Measurements from ENCODE around the gene FRMD4A.
"Not testable (repeated sequence)": the region's sequence is repeated elsewhere in the genome, so short reads cannot be mapped to it uniquely, and the experiment has no call there.

FRMD4A gene

GRCh38 chr10:13844651-13845050 lies 486.1 kb downstream of the FRMD4A start:
- TF ChIP-seq POLR2AphosphoS5 (IDR thresholded peaks at IDR 0.05; ENCODE audit: low read depth, low read length) (no peak), TAF1 (IDR thresholded peaks at IDR 0.05; ENCODE audit: borderline replicate concordance, low read depth, low read length) (no peak), POLR2A (IDR thresholded peaks at IDR 0.05; ENCODE audit: low read depth, low read length) (no peak)
- FAIRE-seq: no peak

GRCh38 chr10:13842117-13842516 lies 488.6 kb downstream of the FRMD4A start:
- DNase-seq (ENCODE audit: insufficient read length) (no peak), FAIRE-seq (no peak)
- TF ChIP-seq POLR2AphosphoS5 (IDR thresholded peaks at IDR 0.05; ENCODE audit: low read depth, low read length) (no peak), TAF1 (IDR thresholded peaks at IDR 0.05; ENCODE audit: borderline replicate concordance, low read depth, low read length) (no peak), POLR2A (IDR thresholded peaks at IDR 0.05; ENCODE audit: low read depth, low read length) (no peak)

More at GRCh38 chr10:13844651-13845050, 486.1 kb downstream of the FRMD4A start:
- DNase-seq (ENCODE audit: insufficient read length): no peak

- FAIRE-seq: no peak
- no peak for DNase-seq (ENCODE audit: insufficient read length)
Measured at GRCh38 chr10:13840036-13840435, 490.7 kb downstream of the FRMD4A start.

GRCh38 chr10:13839430-13839990 lies 491.2 kb downstream of the FRMD4A start:
- TF ChIP-seq POLR2A (IDR thresholded peaks at IDR 0.05; ENCODE audit: low read depth, low read length): no peak
- TF ChIP-seq TAF1 (IDR thresholded peaks at IDR 0.05; ENCODE audit: borderline replicate concordance, low read depth, low read length): no peak
- TF ChIP-seq POLR2AphosphoS5 (IDR thresholded peaks at IDR 0.05; ENCODE audit: low read depth, low read length): no peak
- FAIRE-seq: no peak
- DNase-seq (ENCODE audit: insufficient read length): no peak

More at GRCh38 chr10:13840036-13840435, 490.7 kb downstream of the FRMD4A start:
- TF ChIP-seq POLR2A (IDR thresholded peaks at IDR 0.05; ENCODE audit: low read depth, low read length) (no peak), TAF1 (IDR thresholded peaks at IDR 0.05; ENCODE audit: borderline replicate concordance, low read depth, low read length) (no peak), POLR2AphosphoS5 (IDR thresholded peaks at IDR 0.05; ENCODE audit: low read depth, low read length) (no peak)

- DNase-seq (ENCODE audit: insufficient read length) (no peak), FAIRE-seq (no peak)
- TF ChIP-seq POLR2A (IDR thresholded peaks at IDR 0.05; ENCODE audit: low read depth, low read length) (no peak), POLR2AphosphoS5 (IDR thresholded peaks at IDR 0.05; ENCODE audit: low read depth, low read length) (no peak), TAF1 (IDR thresholded peaks at IDR 0.05; ENCODE audit: borderline replicate concordance, low read depth, low read length) (no peak)
Measured at GRCh38 chr10:13839030-13839429, 491.7 kb downstream of the FRMD4A start.

GRCh38 chr10:13837966-13838365 lies 492.8 kb downstream of the FRMD4A start:
- DNase-seq (ENCODE audit: insufficient read length): no peak
- no peak for FAIRE-seq
- TF ChIP-seq TAF1 (IDR thresholded peaks at IDR 0.05; ENCODE audit: borderline replicate concordance, low read depth, low read length) (no peak), POLR2A (IDR thresholded peaks at IDR 0.05; ENCODE audit: low read depth, low read length) (no peak), POLR2AphosphoS5 (IDR thresholded peaks at IDR 0.05; ENCODE audit: low read depth, low read length) (no peak)

GRCh38 chr10:13834581-13835286 lies 496.0 kb downstream of the FRMD4A start:
- DNase-seq (ENCODE audit: insufficient read length): no peak
- no peak for FAIRE-seq
- TF ChIP-seq POLR2A (IDR thresholded peaks at IDR 0.05; ENCODE audit: low read depth, low read length) (no peak), POLR2AphosphoS5 (IDR thresholded peaks at IDR 0.05; ENCODE audit: low read depth, low read length) (no peak), TAF1 (IDR thresholded peaks at IDR 0.05; ENCODE audit: borderline replicate concordance, low read depth, low read length) (no peak)

- DNase-seq (ENCODE audit: insufficient read length) (no peak), FAIRE-seq (peak; percentile 85)
- TF ChIP-seq POLR2A (IDR thresholded peaks at IDR 0.05; ENCODE audit: low read depth, low read length): no peak; the same call in 1 of the 2 replicates
- no peak for TF ChIP-seq TAF1 (IDR thresholded peaks at IDR 0.05; ENCODE audit: borderline replicate concordance, low read depth, low read length)
- TF ChIP-seq POLR2AphosphoS5 (IDR thresholded peaks at IDR 0.05; ENCODE audit: low read depth, low read length): no peak
Measured at GRCh38 chr10:13831711-13832141, 499.0 kb downstream of the FRMD4A start.

GRCh38 chr10:13830385-13830784 lies 500.3 kb downstream of the FRMD4A start:
- DNase-seq (ENCODE audit: insufficient read length) (no peak), FAIRE-seq (no peak)
- TF ChIP-seq TAF1 (IDR thresholded peaks at IDR 0.05; ENCODE audit: borderline replicate concordance, low read depth, low read length) (no peak), POLR2AphosphoS5 (IDR thresholded peaks at IDR 0.05; ENCODE audit: low read depth, low read length) (no peak), POLR2A (IDR thresholded peaks at IDR 0.05; ENCODE audit: low read depth, low read length) (no peak)

GRCh38 chr10:13829790-13830189 lies 500.9 kb downstream of the FRMD4A start:
- no peak for TF ChIP-seq POLR2AphosphoS5 (IDR thresholded peaks at IDR 0.05; ENCODE audit: low read depth, low read length)
- no peak for TF ChIP-seq TAF1 (IDR thresholded peaks at IDR 0.05; ENCODE audit: borderline replicate concordance, low read depth, low read length)
- TF ChIP-seq POLR2A (IDR thresholded peaks at IDR 0.05; ENCODE audit: low read depth, low read length): no peak
- no peak for DNase-seq (ENCODE audit: insufficient read length)
- FAIRE-seq: no peak

GRCh38 chr10:13828284-13828683 lies 502.4 kb downstream of the FRMD4A start:
- FAIRE-seq; DNase-seq (ENCODE audit: insufficient read length): not testable (repeated sequence)

Data from GM12892 (cell line).